Germinal center (tissue), 1 donor: ENCODE data around the gene FAM186B.

Source experiments
- DNase-seq: peaks from one replicate; pipeline ENCODE4 v3.0.0; 2012; ENCODE audit warnings: mixed read lengths, low spot score

FAM186B gene

GRCh38 chr12:49609875-49610154 lies 4.4 kb upstream of the FAM186B start:
- DNase-seq, result no peak

DNA sequence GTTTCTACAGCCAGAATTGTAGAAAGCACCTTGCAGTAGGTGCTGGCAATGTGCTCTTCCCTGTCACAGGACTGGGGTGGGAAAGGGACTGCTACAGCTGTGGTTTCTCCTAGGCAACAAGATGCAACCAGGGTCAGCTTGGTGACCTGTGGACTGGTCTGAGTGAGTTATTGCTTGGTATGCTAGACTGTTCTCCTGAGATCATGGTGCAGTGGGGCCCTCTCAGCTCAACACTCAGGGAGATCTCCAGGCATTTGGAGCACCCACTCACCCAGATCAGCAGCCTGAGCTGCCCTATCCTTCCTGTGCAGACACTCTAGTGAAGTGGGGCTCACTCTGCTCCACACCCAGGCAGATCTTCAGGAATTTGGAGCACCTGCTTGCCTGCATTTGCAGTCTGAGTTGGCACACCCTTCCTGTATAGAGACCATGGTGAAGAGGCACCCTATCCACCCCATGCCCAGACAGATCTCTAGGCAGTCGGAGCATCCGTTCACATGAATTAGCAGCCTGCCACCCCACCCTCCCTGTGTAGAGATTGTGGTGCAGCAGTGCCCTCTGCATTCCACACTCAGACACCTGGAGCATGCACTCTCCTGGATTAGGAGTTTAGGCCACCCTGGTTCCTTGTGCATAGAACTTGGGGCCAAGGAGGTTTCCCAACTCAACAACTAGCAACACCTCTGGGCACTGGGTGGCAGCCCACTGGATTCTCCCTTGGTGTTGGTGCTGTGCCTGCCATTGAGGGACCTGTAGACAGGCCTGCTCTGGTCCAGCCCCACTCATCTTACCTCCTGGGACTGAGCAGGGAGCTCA lies 3.8 kb upstream of the FAM186B start:
- no peak for DNase-seq

GRCh38 chr12:49604856-49605255 lies 583 bp downstream of the FAM186B start:
- DNase-seq, result no peak

- no peak for DNase-seq
Measured at GRCh38 chr12:49603721-49604120, 1.7 kb downstream of the FAM186B start.

GRCh38 chr12:49599961-49600360 lies 5.5 kb downstream of the FAM186B start:
- no peak for DNase-seq

- no peak for DNase-seq
Measured at GRCh38 chr12:49598527-49598926, 6.9 kb downstream of the FAM186B start.

DNA sequence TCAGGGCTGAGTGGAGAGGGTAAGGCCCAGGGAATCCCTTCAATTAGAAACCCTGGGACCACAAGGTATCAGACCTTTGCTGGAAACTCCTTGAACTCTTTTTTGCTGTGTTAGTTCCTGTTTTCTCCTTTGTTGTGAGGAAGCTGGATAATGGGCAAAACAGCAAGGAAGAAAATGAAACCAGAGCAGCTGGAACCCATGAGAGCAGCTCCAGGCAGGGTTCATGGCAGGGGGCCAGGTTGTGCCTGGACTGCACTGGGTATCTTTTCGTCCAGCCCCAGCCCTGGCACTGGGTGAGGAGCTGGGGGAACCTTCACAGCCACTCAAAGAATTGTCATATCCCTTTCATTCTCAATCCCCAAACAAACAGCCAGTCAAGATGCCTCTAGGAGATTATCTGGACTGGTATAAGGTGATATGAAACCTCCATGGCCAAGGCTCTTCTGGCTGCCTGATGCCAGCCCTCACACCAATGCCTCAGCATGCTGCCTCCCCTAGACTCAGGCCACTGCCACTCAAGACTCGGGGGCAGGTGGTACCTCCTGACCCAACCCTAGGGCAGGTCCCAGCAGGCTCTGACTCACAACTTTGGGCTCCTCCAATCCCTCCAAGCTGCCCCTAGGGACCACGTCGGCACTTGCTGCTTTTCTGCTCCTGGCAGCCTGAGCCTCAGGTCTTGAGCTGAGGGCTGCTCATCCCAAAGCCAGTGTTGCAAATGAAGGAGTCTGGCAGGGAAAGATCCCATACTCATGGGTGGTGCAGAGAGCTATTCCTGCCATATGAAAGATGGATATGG lies 16.5 kb downstream of the FAM186B start:
- DNase-seq, result no peak

DNA sequence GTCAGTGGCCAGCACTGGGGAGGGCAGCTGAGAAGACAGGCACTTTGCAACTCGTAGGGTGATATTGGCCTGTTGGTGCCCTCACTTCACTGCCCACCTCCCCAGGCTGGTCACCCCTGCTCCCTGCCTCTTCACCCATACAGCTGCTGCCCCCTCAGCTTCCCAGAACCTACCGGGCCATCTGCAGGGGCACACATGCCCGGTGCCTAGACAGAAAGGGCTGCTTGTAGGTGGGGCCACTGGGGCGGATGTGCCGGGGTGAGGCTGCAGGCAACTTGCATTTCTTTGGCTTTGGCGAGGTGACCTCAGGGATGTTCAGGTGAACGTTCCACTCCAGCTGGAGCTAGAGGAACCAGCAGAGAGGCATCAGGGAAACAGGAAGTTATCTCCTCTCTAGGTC lies 17.2 kb downstream of the FAM186B start:
- no peak for DNase-seq

- DNase-seq, result no peak
Measured at GRCh38 chr12:49587174-49587908, 18.1 kb downstream of the FAM186B start.

DNA sequence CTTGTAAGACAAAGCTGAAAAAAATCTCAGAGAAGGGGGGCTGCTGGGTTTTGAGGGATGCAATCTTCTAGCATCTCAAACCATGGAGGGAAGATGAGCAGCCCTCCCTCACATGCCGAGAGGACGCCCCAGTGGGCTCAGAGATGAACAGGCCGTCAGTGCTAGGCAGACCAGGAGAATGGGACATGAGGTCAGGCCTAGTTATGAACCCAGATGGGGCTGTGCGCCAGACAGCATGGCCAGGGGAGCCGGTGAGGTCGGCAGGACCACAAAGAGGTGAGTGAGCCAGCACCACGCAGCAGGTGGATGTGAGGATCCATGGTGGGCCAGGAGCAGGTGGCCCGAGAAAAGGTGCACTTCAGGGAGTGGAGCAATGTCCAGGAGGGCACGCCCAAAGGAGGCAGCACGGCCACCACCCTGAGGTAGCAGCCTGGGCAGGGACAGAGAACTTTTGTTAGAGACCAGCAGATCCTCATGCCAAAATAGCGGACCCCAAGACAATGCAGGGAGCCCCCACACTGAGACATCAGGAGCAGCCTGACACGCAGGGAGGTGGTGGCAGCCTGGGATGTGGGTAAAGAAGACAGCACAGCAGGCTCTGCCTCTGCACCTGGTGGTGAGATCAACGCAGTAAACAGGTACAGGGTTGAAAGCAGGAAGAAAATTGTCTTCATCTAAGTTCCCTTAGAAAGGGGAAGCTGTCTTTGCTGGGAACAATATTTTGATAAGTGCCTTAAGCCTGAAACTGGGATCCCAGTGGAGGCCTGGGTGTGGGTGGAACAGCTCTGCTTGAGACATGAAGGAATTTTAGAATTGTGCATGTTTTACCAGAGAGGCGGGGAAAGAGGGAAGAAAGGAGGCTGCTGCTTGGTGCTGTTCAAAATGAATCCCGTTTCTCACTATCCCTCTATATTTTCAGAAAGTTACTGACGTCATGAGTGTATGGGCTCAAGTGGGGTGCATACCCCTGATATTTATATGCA lies 19.7 kb downstream of the FAM186B start:
- no peak for DNase-seq

DNA sequence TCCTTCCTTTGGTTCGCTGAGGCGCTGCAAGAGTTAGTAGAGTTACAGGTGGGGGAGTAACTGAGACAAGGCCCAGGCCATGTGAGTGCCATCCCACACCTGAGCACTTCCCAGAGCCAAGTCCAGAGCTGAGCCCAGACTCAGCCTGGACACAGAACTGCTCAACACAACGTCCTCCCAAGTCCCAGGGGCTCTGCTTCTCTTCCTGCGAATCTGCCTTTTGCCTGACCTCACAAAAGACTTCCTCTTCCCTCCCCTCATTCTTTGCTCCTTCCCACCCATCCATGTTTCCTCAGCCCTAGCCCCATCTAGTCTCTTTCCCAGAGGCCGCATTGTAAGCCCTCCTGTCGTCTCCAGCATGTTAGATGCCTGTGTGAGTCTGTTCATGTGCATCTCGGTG lies 20.8 kb downstream of the FAM186B start:
- DNase-seq, result no peak

GRCh38 chr12:49583366-49584094 lies 21.9 kb downstream of the FAM186B start:
- no peak for DNase-seq

- DNase-seq, result no peak
Measured at GRCh38 chr12:49582850-49583249, 22.6 kb downstream of the FAM186B start.

GRCh38 chr12:49582201-49582600 lies 23.2 kb downstream of the FAM186B start:
- no peak for DNase-seq

- peak; percentile 59 for DNase-seq
Measured at GRCh38 chr12:49580572-49581535, 24.6 kb downstream of the FAM186B start.

GRCh38 chr12:49578471-49579112 lies 26.8 kb downstream of the FAM186B start:
- DNase-seq, result no peak

DNA sequence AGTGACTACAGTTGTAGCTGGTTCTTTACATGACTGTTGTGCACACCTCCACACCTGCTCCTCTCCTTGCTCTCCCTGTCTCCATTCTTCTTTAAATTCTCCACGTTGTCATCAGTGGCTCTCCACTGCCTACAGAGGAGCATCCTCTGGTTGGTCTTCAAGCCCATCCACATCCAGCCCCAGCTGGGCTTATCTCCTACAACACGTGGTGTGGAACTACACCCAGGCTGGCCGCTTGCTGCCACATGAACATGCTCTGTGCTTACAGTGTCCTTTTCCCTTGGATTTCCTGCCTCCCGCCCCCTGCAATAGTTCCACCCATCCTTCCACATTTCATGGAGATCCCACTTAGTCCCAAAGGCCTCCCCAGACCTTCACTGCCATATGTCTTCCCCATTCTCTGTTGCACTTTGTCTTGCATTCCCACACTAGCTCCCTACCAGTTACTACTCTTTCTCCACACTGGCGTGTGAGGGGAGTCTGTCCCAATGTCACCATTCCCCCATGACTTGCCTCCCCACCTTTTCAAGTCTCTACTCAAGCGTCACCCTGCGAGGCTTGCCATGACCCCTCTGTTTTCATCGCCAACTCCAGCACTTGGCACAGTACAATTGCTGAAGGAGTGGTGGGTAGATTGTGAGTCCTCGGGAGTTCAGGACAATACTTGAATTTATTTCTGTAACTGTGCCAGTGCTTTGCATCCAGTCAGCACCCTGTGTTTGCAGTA lies 27.7 kb downstream of the FAM186B start:
- no peak for DNase-seq

- no peak for DNase-seq
Measured at GRCh38 chr12:49568442-49569162, 36.8 kb downstream of the FAM186B start.
